ENCODE measurements around the gene TMEM263. TPM values are rescaled to one million over a fixed set of nuclear protein-coding genes. Genes with fewer than 3 reads are reported as not detected.
"Not testable (repeated sequence)": the region's sequence is repeated elsewhere in the genome, so short reads cannot be mapped to it uniquely, and the experiment has no call there.

Gene TMEM263
- total RNA-seq, 1 donor from 2014 or later, result 160 TPM

DNA sequence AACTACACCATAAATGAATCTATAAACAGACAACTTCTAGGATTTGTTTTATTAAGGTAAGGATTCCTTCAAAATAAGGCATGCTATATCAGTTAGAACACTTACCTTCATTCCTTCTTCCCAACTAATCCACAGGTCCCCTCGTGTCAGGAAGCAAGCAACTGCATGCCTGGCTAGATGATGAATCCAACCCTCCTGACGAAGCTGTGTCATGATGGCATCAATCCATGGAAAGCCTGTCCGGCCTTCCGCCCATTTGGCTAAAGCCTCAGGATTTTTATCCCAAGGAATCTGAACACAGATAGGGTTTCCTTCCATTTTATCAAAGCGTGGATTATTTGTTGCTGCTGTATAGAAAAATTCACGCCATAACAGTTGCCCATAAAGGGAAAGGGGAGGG, 43.7 kb downstream of the TMEM263 start:
- H3K36me3 Mint-ChIP-seq (ENCODE audit: low read depth, unreplicated experiment), result peaks cover 9% of the 10 kb centered on the region
- DNase-seq (ENCODE audit: low read depth), result no peak
- H3K9ac ChIP-seq (ENCODE audit: low read length), result no peak overlapping the region
- no peak for FAIRE-seq
- H2AFZ ChIP-seq (ENCODE audit: low read depth, low read length), result no peak overlapping the region
- H4K20me1 ChIP-seq (ENCODE audit: insufficient read depth, low read length), result no peaks in the 10 kb centered on the region
- H3K4me1 Mint-ChIP-seq (ENCODE audit: low read depth, unreplicated experiment), result peaks cover 4% of the 10 kb centered on the region
- no peak overlapping the region for H3K27ac Mint-ChIP-seq (ENCODE audit: unreplicated experiment)
- H3K27me3 ChIP-seq (ENCODE audit: insufficient read depth, low read length), result no peaks in the 10 kb centered on the region
- no peak overlapping the region for H3K4me3 ChIP-seq (ENCODE audit: insufficient read depth, low read depth, low read length)
- peaks cover 7% of the 10 kb centered on the region for H3K36me3 ChIP-seq (ENCODE audit: insufficient read depth, low read length)
- no peaks in the 10 kb centered on the region for H3K79me2 ChIP-seq (ENCODE audit: insufficient read depth, low read length)
- H3K9me3 Mint-ChIP-seq (ENCODE audit: unreplicated experiment), result no peaks in the 10 kb centered on the region
- no peaks in the 10 kb centered on the region for H3K9me3 ChIP-seq (ENCODE audit: insufficient read depth, low read depth, low read length)
- no peak for TF ChIP-seq EZH2 (IDR thresholded peaks at IDR 0.05; ENCODE audit: insufficient read depth, low read length)
- TF ChIP-seq, protein P1, sequence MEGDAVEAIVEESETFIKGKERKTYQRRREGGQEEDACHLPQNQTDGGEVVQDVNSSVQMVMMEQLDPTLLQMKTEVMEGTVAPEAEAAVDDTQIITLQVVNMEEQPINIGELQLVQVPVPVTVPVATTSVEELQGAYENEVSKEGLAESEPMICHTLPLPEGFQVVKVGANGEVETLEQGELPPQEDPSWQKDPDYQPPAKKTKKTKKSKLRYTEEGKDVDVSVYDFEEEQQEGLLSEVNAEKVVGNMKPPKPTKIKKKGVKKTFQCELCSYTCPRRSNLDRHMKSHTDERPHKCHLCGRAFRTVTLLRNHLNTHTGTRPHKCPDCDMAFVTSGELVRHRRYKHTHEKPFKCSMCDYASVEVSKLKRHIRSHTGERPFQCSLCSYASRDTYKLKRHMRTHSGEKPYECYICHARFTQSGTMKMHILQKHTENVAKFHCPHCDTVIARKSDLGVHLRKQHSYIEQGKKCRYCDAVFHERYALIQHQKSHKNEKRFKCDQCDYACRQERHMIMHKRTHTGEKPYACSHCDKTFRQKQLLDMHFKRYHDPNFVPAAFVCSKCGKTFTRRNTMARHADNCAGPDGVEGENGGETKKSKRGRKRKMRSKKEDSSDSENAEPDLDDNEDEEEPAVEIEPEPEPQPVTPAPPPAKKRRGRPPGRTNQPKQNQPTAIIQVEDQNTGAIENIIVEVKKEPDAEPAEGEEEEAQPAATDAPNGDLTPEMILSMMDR (IDR thresholded peaks at IDR 0.05; ENCODE audit: insufficient read depth, low read depth, low read length), result no peak
- no peaks in the 10 kb centered on the region for H3K4me1 ChIP-seq (ENCODE audit: insufficient read depth, low read length)
- no peak overlapping the region for H3K27ac ChIP-seq (ENCODE audit: low read depth, low read length)
- H3K27me3 Mint-ChIP-seq (ENCODE audit: low read depth, unreplicated experiment), result no peaks in the 10 kb centered on the region
- H3K4me2 ChIP-seq (ENCODE audit: low read length), result no peak overlapping the region
- H3K4me3 Mint-ChIP-seq (ENCODE audit: unreplicated experiment), result no peak overlapping the region

DNA sequence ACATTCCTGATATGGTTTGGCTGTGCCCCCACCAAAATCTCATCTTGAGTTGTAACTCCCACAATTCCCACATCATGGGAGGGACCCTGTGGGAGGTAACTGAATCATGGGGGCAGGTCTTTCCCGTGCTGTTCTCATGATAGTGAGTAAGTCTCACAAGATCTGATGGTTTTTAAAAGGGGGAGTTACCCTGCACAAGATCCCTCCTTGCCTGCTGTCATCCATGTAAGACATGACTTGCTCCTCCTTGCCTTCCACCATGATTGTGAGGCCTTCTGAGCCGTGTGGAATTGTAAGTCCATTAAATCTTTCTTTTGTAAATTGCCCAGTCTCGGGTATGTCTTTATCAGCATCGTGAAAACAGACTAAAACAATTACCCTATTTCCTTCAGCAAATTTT, 47.0 kb downstream of the TMEM263 start:
- not testable (repeated sequence) for H3K4me3 Mint-ChIP-seq (ENCODE audit: unreplicated experiment); H3K27ac ChIP-seq (ENCODE audit: low read depth, low read length); H3K36me3 ChIP-seq (ENCODE audit: insufficient read depth, low read length); H3K4me1 ChIP-seq (ENCODE audit: insufficient read depth, low read length); H3K27me3 Mint-ChIP-seq (ENCODE audit: low read depth, unreplicated experiment); H3K9ac ChIP-seq (ENCODE audit: low read length); H3K9me3 ChIP-seq (ENCODE audit: insufficient read depth, low read depth, low read length); H3K79me2 ChIP-seq (ENCODE audit: insufficient read depth, low read length); H3K9me3 Mint-ChIP-seq (ENCODE audit: unreplicated experiment); H2AFZ ChIP-seq (ENCODE audit: low read depth, low read length); H3K36me3 Mint-ChIP-seq (ENCODE audit: low read depth, unreplicated experiment); H3K27ac Mint-ChIP-seq (ENCODE audit: unreplicated experiment); H3K4me1 Mint-ChIP-seq (ENCODE audit: low read depth, unreplicated experiment); DNase-seq (ENCODE audit: low read depth); H3K27me3 ChIP-seq (ENCODE audit: insufficient read depth, low read length); H4K20me1 ChIP-seq (ENCODE audit: insufficient read depth, low read length); H3K4me3 ChIP-seq (ENCODE audit: insufficient read depth, low read depth, low read length); H3K4me2 ChIP-seq (ENCODE audit: low read length); FAIRE-seq

DNA sequence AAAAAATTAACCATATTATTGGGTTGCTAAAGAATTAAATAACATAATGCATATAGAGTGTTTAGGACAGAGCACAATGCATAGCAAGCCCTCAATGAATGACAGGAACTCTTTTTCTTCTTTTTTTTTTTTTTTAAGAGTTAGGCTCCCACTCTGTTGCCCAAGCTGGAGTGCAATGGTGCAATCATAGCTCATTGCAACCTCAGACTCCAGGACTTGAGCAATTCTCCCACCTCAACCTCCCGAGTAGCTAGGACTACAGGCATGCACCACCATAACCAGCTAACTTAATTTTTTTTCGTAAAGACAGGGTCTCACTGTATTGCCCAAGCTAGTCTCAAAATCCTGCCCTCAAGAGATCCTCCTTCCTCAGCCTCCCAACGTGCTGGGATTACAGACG, 51.7 kb downstream of the TMEM263 start:
- Mint-ChIP-seq H3K36me3 (ENCODE audit: low read depth, unreplicated experiment) (peaks cover 1% of the 10 kb centered on the region), H3K27ac (ENCODE audit: unreplicated experiment) (no peak overlapping the region), H3K4me1 (ENCODE audit: low read depth, unreplicated experiment) (no peaks in the 10 kb centered on the region), H3K4me3 (ENCODE audit: unreplicated experiment) (no peak overlapping the region), H3K9me3 (ENCODE audit: unreplicated experiment) (no peaks in the 10 kb centered on the region), H3K27me3 (ENCODE audit: low read depth, unreplicated experiment) (no peaks in the 10 kb centered on the region)
- DNase-seq (ENCODE audit: low read depth), result no peak
- no peaks in the 10 kb centered on the region for H3K27me3 ChIP-seq (ENCODE audit: insufficient read depth, low read length)
- no peak overlapping the region for H3K4me3 ChIP-seq (ENCODE audit: insufficient read depth, low read depth, low read length)
- no peaks in the 10 kb centered on the region for H3K9me3 ChIP-seq (ENCODE audit: insufficient read depth, low read depth, low read length)
- H3K4me2 ChIP-seq (ENCODE audit: low read length), result no peak overlapping the region
- no peaks in the 10 kb centered on the region for H4K20me1 ChIP-seq (ENCODE audit: insufficient read depth, low read length)
- no peak for FAIRE-seq
- H3K27ac ChIP-seq (ENCODE audit: low read depth, low read length), result no peak overlapping the region
- H3K9ac ChIP-seq (ENCODE audit: low read length), result no peak overlapping the region
- H3K4me1 ChIP-seq (ENCODE audit: insufficient read depth, low read length), result no peaks in the 10 kb centered on the region
- H3K36me3 ChIP-seq (ENCODE audit: insufficient read depth, low read length), result no peaks in the 10 kb centered on the region
- H2AFZ ChIP-seq (ENCODE audit: low read depth, low read length), result no peak overlapping the region
- no peaks in the 10 kb centered on the region for H3K79me2 ChIP-seq (ENCODE audit: insufficient read depth, low read length)
- no peak for TF ChIP-seq EZH2 (IDR thresholded peaks at IDR 0.05; ENCODE audit: insufficient read depth, low read length)
- TF ChIP-seq, protein P1 (IDR thresholded peaks at IDR 0.05; ENCODE audit: insufficient read depth, low read depth, low read length), result no peak
